Testis (tissue), 2 donors: ENCODE data around the gene CFAP299.

Source experiments
- CTCF ChIP-seq, 3 experiments: fragments of 450-650 bp in 2 of 3; fragments of 200-600 bp in 1 of 3; sonication (generic) in 1 of 3; IDR thresholded peaks; one replicate each; pipeline ENCODE4 v1.5.1; 2016 to 2019; ENCODE audit warnings: antibody characterized with exemption in 3 of 3, mild to moderate bottlenecking in 2 of 3, moderate library complexity in 1 of 3
- POLR2A ChIP-seq: fragments of 450-650 bp; IDR thresholded peaks from one replicate; pipeline ENCODE4 v1.6.1; 2017; ENCODE audit warnings: antibody characterized with exemption, mild to moderate bottlenecking, moderate library complexity

DNA sequence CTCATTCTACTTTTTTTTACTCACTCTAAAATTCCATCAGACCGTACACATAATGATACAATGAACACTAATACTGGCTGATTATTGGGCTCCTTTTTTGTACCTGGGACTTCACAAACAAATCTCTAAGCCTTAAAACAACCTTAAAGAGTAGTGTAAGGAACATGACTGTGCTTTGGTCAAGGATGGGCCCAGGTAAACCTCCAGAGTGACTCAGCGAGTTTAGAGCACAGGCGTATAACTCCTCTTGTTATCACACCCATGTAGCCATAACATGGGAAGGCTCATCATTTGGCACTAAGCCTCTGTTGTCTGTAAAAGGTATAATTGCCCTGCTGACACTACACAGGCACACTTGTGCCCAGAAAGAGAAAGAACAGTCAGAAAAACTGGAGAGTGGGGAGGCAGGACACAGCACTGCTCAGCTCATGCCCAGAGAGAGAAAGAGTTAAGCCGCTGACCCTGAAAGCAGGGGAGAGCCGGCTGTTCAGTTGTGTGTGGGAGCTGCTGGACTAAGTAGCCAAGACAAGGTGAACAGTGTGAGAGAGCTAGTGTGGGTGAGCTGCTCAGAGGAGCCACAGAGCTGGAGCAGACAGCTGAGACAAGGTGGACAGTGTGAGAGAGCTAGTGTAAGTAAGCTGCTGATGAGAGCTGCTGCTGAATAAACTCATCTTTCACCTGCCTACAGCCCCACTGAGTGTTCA lies 375.4 kb downstream of the CFAP299 start:
- TF ChIP-seq CTCF (IDR thresholded peaks at IDR 0.05) (no peak), POLR2A (no peak)
